ENCODE results near the gene BROX.

Gene BROX

DNA sequence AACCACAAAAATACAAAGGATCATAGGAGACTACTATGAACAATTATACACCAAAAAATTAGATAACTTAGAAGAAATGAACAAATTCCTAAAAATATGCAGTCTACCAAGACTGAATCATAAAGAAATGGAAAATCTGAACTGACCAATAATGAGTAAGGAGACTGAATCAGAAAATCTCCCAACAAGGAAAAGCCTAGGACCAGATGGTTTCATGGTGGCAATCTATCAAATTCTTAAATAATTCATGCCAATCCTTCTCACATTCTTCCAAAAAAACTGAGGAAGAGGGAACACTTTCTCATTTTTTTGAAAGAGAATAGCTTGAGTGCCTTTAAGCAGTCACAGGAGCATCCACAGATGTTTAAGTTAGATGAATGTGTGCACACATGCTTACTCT lies 70.7 kb downstream of the BROX start:
- no peak for ATAC-seq
- Mint-ChIP-seq H3K9me3 (no peaks in the 10 kb centered on the region), H3K36me3 (peaks cover 5% of the 10 kb centered on the region), H3K27ac (no peak overlapping the region), H3K4me1 (peaks cover 18% of the 10 kb centered on the region), H3K4me3 (no peak overlapping the region), H3K27me3 (no peaks in the 10 kb centered on the region)

DNA sequence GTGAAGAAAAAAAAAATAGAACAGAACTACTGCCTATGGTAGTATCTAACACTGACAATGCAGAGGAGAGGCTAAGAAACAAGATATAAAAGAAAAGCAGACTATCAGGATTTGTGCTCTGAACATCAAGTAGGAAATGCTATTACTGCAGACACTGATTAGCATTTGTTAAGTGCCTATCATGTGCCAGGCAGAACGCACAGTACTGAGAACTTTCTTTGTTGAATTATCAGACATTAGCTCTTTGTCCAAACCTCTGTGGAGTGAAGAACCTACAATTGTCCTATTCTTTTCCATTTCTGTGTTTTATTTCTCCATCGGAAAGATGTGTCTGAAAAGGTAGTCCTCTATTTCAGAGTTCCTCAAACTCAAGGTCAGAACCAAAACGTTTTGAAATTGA lies 72.0 kb downstream of the BROX start:
- no peak for ATAC-seq
- Mint-ChIP-seq H3K9me3 (peaks cover 4% of the 10 kb centered on the region), H3K27me3 (no peaks in the 10 kb centered on the region), H3K27ac (no peak overlapping the region), H3K36me3 (peaks cover 6% of the 10 kb centered on the region), H3K4me1 (peaks cover 30% of the 10 kb centered on the region), H3K4me3 (no peak overlapping the region)

Measured in stimulated activated memory B cell treated with anti-CD40 and anti-IgM and Interleukin-4, amounts not matched to agents 10 μg/mL and 1 μg/mL and 100 μg/mL, for 72 hours (primary cell).